Caki2 (cell line): ENCODE data around the gene WNT1. TPM values are rescaled to one million over a fixed set of nuclear protein-coding genes. Genes with fewer than 3 reads are reported as not detected.

ENCODE experiments used
- DNase-seq: peaks from one replicate; pipeline ENCODE4 v3.0.0-alpha.2; 2015; ENCODE audit warnings: low read depth
- in situ Hi-C: cut with HindIII; loops from 2 replicates; pipeline ENCODE4 v1.10.0; 2016; ENCODE audit warnings: low sequenced_read_pairs, low pct_unique_long_range_greater_than_20kb, mixed read lengths
- total RNA-seq: library from RNA; depleted of rRNA; stranded (reverse); fragments of >200 nt; shearing (Covaris generic); gene quantifications from 2 replicates; pipeline ENCODE4 v1.2.3, GENCODE V29; 2014; ENCODE audit warnings: low replicate concordance

WNT1 gene
- total RNA-seq, 1 experiment from 2014 or later, result not detected

DNA sequence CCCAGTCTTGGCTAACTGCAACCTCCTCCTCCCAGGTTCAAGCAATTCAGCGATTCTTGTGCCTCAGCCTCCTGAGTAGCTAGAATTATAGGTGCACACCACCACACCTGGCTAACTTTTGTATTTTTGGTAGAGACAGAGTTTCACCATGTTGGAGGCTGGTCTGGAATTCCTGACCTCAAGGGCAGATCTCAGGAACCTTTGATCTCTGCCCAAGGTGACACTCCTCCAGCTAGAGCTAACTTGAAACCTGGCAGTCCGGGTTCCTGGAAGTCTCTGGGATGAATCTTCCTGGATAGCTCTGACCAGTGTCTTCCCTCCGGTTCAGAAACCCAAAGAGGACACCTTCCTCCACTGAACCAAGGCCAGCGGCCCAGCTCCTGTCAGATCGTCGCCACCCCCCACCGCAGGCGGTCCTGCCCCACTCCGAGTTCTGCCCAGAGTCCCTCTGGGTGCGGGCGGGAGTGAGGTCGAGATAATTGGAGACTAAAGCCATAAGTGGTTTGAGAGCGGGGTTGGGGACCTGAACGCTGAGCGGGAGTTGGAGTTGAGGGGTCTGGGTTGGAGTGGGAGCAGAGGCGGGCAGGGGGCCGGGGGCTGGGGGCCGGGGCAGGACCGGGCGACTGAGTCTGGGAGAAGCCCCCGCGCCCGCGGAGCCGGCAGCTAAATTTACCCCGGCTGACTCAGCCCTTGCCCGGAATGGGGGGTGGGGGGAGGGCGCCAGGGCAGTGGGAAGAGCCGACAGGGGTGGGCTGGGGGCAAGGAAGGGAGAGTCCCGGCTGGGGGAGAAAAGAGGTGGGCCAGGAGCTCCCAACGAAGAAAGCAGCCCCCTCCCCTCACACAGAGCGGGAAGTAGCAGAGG is 16.3 kb downstream of the WNT1 start:
- in situ Hi-C loops, result no loop called here
- DNase-seq, result no peak

DNA sequence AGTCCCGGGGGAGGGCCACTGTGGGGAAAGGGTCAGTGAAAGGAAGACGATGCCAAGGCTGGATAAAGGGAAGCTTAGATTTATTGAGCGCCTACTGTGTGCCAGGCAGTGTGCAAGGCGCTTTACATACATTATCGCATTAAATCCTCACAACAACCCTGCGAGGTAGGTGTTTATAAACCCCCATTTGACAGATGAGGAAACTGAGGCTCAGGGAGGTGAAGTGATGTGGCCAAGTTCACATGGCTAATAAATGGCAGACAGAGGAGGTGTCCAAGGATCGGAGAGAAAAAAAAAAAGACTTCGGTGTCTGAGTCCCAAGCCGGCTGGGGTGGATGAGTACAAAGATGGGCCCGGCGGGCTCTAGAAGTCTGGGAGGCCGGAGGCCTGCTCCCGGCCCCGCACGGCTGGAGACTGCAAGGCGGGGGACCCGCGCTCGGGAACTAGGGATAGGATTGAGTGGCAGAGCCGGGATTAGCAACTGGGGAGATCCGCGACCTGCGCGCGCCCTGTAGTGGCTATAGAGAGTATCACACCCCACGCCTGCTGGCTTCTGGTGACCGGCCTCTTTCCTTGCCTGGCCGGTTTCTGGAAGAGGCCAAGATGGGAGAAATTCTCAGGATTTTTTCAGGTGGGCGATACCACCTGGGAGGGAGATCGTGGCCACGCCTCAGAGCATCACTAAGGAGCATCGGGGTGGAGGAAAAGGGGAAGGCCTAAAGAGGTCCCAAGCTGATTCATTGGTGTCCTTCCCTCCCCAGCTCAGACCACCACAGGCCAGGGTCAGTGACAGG is 17.2 kb downstream of the WNT1 start:
- in situ Hi-C loops, result no loop called here
- DNase-seq, result peak; percentile 70

DNA sequence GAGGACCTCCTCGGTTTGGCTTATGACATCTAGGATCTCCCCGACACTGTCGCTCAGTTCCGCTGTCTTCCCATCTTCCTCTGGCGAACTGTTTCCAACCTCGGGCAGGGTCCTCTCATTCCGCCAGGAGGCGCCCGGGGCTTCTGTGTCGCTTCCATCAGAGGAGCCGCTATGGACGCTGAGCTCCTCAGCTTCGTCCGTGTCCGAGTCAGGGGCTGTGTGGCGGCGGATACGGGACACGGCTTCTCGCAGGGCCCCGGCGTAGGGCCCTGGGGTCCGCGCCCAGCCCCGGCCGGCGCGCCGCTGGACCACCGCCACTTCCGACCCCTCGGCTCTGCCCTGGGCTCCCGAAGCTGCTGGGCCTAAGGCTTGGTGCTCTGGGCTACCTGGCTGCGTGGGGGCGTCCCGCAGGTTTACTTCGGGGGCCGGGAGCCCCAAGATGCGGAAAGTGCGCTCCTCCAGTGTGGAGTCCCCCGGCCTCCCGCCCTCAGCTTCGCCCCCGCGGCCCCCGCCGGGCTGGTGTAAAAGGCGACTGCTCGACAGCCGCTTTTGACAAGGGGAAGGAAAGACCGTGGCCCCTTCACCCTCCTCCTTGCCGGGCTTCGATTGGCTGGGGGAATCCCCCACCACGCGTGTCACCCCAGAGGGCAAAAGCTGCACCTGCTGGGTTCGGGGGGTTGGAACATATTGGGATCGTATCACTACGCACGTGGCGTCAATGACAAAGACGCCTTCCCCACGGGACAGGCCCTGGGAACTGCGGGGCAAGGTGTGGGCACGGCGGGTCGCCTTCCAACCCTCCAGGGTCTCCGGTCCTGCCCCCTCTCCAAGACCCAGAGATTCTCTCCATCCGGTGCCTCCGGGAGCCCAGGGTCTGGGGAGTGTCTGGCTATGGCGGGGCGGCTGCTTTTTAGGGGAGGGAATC is 18.9 kb downstream of the WNT1 start:
- no peak for DNase-seq
- in situ Hi-C loops, result no loop called here

DNA sequence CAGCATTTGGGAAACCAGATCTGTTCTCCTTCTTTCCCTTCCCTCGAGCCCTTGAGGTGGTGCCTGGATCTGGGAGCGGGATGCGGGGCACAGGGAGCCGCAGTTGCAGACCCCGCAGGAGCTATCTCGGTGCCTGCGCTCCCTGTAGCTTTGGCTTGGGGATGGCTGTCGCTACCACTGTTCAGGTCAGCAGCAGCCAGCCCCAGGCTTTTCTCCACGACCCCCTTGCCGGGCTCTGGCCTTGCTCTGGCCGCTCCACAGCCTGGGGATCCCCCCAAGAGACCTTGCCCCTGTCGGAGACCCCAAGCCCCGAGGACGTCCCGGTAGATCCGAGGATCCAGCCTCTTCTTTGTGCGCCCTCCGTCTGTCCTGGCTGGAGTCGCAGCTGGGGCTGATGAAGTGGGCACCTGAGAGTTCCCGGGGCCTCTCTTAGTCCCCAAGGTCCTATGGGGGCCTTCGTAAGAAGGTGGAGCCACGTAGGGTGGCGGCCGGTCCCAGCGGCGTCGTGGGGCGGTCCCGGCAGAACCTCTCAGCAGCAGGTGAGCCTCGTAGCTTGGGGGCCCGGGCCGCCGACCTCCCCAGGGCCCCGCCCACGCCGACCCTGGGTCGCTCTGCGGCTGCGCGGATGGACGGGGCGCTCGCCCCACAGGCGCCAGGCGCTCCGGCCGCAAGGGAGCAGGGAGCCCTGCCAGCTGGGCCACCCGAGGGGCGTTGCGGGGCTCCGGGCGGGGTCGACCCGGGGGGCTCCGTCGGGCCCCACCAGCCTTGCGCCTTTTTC is 19.8 kb downstream of the WNT1 start:
- DNase-seq, result no peak
- in situ Hi-C loops, result no loop called here

DNA sequence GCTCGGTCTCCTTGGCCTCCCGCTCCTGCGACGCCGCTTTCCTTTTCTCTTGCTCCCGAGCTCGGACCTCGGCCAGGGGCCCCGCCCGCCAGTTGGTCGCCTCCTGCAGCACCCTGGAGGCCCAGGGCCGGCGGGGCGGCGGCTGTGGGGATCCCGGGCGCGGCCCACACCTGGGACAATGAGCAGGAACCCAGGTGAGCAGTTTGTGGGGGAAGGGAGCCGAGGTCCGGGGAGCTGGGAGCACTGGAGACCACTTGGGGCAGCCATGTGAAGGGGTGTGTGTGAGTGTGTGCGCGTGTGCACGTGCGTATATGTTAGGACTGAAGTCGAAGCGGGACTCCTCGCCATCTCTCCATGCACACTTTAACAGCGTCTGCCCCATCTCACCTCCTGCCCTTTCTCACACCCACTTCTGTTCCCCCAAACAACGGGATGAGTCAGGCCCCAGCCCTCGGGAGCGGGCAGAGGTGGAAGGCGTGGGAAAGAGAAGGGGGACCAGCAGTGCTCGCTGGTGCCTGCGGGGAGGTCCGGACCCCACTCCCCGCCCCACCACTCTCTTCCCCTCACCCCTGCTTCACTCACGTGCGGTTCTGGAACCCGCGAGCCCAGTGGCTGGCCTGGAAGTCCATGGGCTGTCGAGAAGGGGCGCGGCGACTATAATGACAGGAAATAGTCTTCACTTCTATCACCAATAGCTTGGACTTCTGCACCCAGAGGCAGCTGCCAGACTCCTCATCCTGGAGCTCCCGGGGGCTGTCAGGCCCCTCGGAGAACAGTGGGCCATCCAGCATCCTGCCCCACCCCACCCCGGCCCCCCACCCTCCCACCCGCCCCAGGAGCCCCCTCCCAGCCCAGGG is 20.6 kb downstream of the WNT1 start:
- in situ Hi-C loops, result no loop called here
- DNase-seq, result no peak

DNA sequence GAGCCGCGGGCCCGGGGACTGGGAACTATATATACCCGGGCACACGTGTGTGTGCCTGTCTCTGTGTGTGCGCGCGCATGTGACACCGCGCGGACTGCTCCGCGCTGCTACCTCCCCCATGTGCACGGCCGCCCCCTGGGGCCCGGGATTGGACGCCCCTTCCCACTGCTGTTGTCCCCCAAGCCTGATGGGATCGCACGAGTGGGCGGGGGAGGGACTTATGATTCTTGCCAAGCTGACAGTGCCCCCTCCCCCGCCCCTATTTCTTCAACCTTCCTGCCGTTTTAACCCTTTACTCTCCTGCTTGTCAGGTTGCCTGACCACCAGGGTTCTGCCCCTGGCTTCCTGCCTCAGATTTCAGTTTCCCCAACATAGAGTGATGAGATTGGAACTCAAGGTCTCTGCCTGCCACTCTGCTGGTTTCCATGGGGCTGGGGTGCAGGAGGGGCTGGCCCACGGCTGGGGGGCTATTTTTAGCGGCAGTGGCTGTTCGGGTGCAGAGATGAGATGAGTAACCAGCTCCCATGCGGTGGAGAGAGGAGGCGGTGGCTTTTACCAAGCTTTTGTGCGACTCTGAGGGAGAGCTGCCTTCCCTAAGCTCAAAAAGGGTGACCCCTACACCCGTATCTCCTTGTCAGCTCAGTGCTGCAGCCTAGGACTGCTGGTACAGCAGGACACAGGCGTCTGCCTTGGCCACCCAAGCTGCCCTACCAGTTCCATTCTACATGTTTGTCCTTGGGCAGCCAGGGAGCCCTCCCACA is 21.4 kb downstream of the WNT1 start, which contains the start of gene DDN:
DDN (minus strand) TSS at position 5 of the 761 bp plus-strand sequence. CDS start 88 bp downstream, outside the sequence.
- DNase-seq, result no peak

DNA sequence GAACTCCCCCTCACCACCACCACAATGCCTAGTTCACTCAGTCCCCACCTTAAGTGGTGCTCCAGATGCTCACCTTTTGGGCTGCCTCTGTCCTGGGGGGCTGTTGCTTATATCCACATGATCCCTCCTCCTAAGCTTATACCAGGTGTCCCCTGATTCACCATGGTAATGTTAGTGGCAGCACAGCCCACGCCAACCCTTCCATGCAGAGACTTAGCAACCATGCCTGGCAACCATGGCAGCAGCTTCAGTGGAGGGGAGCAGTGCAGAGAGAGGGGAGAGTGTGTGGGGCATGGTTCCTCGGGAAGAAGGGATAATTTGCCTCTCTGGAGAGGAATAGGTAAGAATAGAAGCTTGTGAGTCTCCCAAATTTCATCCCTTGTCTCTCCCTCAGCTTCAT is 22.2 kb downstream of the WNT1 start:
- no peak for DNase-seq
- in situ Hi-C loops, result no loop called here

More for the DNA sequence above, 21.4 kb downstream of the WNT1 start, which contains the start of gene DDN:
- in situ Hi-C loops, result no loop called here

DNA sequence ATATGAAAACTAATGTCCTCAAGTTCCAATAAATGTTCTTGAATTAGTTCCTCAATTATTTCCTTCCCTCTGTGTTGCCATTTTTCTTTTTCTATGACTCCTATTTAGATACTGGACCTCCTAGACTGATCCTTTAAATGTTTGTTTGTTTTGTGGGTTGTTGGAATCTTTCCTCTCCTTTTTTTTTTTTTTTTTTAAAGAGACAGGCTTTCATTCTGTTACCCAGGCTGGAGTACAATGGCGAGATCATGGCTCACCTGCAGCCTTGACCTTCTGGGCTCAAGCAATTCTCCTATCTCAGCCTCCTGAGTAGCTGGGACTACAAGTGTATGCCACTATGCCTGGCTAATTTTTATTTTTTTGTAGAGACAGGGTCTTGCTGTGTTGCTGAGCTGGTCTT is 30.8 kb downstream of the WNT1 start:
- DNase-seq, result peak; percentile 34
- in situ Hi-C loops, result no loop called here

- DNase-seq, result no peak
- in situ Hi-C loops, result no loop called here
These were observed 32.1 kb downstream of the WNT1 start for GRCh38 chr12:49010092-49010668.

DNA sequence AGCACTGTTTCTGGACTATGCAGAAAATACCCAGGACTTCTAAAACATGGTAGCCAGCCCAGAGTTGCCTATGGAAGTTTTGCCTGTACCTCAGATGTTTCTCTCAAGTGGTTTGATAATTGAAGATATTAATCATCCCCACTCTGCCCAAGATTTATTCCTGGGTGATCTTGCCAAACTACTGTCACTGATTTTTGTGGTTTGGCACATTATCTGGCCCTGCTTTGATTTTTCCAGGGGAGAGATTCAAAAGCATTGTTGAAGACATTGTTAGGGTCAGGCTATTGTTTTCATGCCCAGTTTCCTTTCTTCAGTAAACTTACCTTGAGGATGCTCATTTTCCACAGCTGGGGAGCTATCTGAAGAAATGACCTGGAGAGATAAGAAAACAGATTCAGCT is 34.6 kb downstream of the WNT1 start:
- no peak for DNase-seq

GRCh38 chr12:49013428-49013827 is 35.3 kb downstream of the WNT1 start:
- in situ Hi-C loops, result no loop called here
- no peak for DNase-seq

More for the DNA sequence above, 34.6 kb downstream of the WNT1 start:
- in situ Hi-C loops, result no loop called here

DNA sequence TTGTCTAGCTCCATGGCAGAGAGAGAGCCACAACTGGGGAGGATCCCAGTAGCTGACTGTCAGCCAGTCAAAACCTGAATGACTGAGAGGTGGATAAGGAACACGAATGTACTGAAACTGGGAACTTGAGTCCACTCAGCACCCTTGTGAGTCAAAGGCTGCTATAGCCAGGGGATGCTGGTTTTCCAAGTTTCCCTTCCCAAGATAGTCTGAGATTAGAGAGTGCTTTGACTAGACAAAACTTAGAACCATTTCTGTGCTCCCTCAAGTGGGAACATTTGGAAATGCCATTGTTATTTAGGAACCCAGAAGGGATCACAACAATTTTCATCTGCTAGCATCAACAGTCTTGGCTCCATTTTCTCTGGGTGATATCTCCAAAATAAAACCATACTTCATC is 36.4 kb downstream of the WNT1 start:
- in situ Hi-C loops, result no loop called here
- DNase-seq, result no peak

GRCh38 chr12:49015196-49015595 is 37.1 kb downstream of the WNT1 start:
- no peak for DNase-seq

GRCh38 chr12:49017891-49018260 is 39.8 kb downstream of the WNT1 start:
- no peak for DNase-seq
- in situ Hi-C loops, result no loop called here

More at GRCh38 chr12:49015196-49015595, 37.1 kb downstream of the WNT1 start:
- in situ Hi-C loops, result no loop called here

- peak; percentile 97 for DNase-seq
- in situ Hi-C loops, result no loop called here
These were observed 40.4 kb downstream of the WNT1 start, which contains the start of gene PRKAG1 for GRCh38 chr12:49018261-49019119. Gene PRKAG1, minus strand, starts transcription at chr12:49018776. Its CDS starts 36 bp downstream, at chr12:49018740.
